Prostate gland (tissue), 2 donors: Measurements from ENCODE around the gene STK17A.

Experiments
- POLR2A ChIP-seq: fragments of 450-650 bp; IDR thresholded peaks from one replicate; pipeline ENCODE4 v1.6.1; 2016; ENCODE audit warnings: antibody characterized with exemption, mild to moderate bottlenecking
- POLR2AphosphoS5 ChIP-seq: sonication (generic); formaldehyde crosslinking; IDR thresholded peaks from one replicate; pipeline ENCODE4 v1.6.1; 2017; ENCODE audit warnings: antibody characterized with exemption
- TF ChIP-seq, protein P1 (sequence below), 4 experiments: fragments of 200-600 bp in 2 of 4; fragments of 450-650 bp in 2 of 4; sonication (generic) in 2 of 4; IDR thresholded peaks; 1 replicate in 3 of 4; 2 replicates in 1 of 4; pipeline ENCODE4 v1.5.1; 2016 to 2019; ENCODE audit warnings: antibody characterized with exemption in 4 of 4, mild to moderate bottlenecking in 2 of 4, moderate library complexity in 2 of 4

DNA sequence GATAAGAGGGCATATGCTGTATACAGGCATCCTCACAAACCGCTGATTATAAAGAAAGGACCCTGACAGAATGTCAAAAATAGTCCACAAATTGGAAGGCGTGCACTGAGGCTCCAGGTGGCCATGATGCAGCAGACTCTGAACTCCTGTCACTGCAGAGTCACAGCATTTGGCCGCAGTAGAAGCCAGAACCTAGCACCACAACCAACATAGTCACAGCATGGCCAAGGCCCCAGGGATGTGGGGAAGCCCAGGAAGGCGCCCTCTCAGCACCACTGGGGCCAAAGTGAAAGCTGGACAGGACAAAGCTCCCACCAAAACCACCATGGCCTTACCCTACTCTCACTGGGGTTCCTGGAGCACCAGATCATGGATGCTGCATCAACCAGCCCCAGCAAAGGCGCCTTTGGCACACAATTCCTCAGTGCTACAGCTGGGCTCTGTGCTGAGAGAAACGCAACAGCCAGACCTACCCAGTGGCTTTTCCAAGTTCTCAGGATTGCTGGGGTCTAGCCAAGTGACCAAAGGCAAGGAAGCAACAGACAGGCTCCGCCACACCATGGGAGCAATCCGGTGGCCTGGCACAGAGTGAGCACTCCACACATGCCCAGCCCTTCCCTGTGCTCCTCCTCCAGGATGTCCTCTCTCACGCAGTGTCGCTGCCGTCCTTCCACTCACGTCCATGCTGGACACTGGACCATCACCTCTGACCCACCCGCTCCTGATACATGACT lies 60.2 kb downstream of the STK17A start:
- TF ChIP-seq, protein P1, sequence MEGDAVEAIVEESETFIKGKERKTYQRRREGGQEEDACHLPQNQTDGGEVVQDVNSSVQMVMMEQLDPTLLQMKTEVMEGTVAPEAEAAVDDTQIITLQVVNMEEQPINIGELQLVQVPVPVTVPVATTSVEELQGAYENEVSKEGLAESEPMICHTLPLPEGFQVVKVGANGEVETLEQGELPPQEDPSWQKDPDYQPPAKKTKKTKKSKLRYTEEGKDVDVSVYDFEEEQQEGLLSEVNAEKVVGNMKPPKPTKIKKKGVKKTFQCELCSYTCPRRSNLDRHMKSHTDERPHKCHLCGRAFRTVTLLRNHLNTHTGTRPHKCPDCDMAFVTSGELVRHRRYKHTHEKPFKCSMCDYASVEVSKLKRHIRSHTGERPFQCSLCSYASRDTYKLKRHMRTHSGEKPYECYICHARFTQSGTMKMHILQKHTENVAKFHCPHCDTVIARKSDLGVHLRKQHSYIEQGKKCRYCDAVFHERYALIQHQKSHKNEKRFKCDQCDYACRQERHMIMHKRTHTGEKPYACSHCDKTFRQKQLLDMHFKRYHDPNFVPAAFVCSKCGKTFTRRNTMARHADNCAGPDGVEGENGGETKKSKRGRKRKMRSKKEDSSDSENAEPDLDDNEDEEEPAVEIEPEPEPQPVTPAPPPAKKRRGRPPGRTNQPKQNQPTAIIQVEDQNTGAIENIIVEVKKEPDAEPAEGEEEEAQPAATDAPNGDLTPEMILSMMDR (IDR thresholded peaks at IDR 0.05) = no peak
- TF ChIP-seq POLR2A (no peak), POLR2AphosphoS5 (no peak)
